ENCODE measurements around the gene CIDEA.

The CIDEA gene

GRCh38 chr18:12324991-12325725 lies 71.0 kb downstream of the CIDEA start:
- no peak for DNase-seq

GRCh38 chr18:12325726-12326245 lies 71.6 kb downstream of the CIDEA start:
- DNase-seq, result no peak

GRCh38 chr18:12326711-12327460 lies 72.7 kb downstream of the CIDEA start:
- DNase-seq, result no peak

All from NCI-H2081 treated with DMSO at 0.1 percent for 48 hours (cell line).